Retina (tissue), 1 donor: ENCODE measurements around the gene SPEG.
"Not testable (repeated sequence)": the region's sequence is repeated elsewhere in the genome, so short reads cannot be mapped to it uniquely, and the experiment has no call there.

ENCODE experiments used
- DNase-seq: peaks from one replicate; pipeline ENCODE4 v3.0.0-alpha.2; 2016

Gene SPEG

DNA sequence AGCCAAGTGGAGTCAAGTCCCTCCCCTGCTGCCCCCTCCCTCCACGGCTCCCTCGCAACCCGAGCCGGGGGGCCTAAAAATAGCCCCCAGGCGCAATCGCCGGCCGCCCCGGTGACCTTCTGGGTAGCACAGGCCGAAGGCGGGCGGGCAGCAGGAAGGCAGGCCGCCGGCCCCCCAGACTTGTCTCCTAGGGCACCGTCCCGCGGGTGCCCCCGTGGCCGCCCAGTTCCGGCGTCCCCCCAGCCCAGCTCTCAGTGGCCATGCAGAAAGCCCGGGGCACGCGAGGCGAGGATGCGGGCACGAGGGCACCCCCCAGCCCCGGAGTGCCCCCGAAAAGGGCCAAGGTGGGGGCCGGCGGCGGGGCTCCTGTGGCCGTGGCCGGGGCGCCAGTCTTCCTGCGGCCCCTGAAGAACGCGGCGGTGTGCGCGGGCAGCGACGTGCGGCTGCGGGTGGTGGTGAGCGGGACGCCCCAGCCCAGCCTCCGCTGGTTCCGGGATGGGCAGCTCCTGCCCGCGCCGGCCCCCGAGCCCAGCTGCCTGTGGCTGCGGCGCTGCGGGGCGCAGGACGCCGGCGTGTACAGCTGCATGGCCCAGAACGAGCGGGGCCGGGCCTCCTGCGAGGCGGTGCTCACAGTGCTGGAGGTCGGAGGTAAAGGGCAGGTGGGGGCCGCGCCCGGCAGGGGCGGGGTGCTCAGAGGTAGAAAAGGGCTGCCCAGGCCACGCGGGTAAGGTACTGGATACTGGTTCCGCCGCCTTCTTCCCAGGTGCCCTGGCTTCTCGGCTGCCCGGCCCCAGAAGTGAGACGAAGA, at the start of gene SPEG:
TSS of gene SPEG (plus strand) at position 126 of the 808 bp plus-strand sequence. CDS start at position 261, 135 bp downstream.
- peak; percentile 65 for DNase-seq

- no peak for DNase-seq
Measured at GRCh38 chr2:219384859-219385258, 49.8 kb upstream of the SPEG start.

DNA sequence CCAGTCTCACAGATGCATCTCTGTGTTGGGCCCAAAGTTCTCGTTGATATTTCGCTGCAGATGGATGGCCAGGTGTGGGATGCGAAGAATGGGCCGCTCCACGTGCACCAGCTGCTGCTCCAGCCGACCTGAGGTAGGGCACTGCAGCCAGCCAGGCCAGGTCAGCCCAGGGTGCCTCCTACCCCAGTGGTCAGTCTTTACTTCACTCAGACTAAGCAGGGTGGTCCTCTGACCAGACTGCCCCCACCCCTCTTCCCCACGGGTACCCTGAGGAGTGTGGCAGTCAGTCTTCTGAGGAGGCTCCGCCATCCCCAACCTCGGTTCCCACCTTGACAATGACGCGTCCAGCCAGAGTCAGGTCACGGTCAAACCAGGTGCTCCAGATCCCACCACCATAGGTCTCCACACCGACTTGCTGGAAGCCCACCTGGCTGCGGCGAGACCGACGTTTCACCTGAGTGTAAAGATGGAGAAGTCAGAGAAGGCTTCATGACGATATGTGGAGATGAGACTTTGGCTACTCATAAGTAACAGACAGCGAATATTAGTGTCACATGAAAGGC, 48.6 kb upstream of the SPEG start:
- DNase-seq: no peak

DNA sequence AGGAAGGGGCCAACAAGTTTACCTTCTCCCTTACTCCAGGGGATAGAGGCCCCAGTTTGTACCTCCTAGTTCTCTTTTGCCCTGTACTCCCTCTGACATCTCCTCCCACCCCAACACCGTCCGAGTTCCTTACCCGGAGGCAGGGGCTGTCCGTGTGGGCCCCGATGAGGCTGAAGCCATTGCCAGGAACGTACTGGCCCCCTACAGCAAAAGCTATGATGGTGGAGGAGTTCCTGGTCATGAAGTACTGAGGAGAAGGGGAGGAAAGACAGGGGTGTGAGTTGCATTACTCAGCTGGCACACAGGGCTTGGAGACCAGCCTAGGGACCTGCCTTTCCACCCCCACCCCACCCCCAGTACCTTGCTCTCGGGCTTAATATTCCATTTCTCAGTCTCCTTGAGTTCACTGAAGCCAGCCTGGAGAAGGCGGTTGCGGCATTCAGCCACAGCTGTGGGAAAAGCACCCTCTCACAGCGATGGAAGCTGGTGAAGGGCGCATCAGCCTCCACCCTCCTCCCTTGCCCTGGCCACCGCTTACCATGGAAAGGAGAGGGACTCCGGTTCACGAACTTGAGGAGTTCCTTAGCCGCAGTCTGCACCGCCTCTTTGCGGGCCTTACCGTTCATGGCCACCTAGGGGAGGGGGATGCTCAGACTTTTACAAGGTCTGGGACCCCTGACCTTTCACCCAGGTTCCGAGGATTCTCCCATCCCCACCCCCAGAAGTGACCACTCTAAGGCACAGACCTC, 47.9 kb upstream of the SPEG start:
- DNase-seq: no peak

DNA sequence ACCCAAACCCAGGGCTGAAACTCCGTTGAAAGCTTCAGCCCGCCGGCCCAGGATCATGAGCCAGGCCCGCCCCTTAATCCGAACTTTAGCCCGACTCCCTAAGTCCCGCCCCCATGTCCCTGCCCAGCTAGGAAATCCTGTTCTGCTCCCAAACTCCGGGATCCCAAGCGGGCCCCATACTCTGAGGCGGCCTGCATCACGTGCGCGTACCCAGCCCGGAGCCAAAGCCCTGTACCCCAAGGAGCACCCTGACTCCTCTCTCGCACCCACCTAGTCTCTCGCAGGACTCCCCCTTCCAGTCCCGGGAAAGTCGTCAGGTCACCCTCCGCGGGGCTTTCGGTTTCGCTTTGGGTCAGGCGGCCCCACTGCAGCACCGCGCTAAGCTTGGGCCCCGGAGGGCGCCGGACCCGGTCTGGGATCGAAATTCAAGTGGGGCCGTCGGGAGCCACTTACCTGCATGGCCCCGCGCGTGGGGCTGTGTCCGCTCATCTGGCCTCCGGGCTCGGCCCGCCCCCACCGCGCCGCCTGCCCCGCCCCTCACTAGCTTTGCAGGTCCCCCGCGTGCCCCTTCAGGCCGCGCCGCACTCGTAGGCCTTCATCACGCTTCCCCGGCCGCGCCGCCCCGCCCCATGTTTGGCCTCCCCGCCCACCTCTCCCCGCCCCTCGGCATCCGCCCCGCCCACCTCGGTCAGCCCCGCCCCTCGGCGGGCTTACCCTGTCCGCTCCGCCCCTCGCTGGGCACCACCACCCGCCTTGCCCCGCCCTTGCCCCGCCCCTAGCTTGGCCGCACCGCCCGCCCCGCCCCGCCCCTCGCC, 47.1 kb upstream of the SPEG start, which contains the start of gene DNPEP:
TSS of gene DNPEP (minus strand) at position 607 of the 815 bp plus-strand sequence. CDS start at position 489, 118 bp downstream.
- DNase-seq: peak; percentile 85

GRCh38 chr2:219388121-219388906, 46.3 kb upstream of the SPEG start:
- DNase-seq: peak; percentile 90

DNA sequence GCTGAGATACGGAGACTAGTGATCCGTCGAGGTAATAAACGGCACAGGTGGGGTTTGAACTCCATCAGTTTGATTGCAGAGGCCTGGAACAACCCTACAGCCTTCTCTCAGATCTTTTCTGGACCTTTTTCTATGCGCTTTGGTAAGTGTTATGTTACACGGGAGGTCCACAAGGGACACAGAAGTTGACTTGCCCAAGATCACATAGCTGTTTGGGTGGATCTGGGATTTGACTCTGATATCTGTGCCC, 45.8 kb upstream of the SPEG start:
- DNase-seq: no peak

DNA sequence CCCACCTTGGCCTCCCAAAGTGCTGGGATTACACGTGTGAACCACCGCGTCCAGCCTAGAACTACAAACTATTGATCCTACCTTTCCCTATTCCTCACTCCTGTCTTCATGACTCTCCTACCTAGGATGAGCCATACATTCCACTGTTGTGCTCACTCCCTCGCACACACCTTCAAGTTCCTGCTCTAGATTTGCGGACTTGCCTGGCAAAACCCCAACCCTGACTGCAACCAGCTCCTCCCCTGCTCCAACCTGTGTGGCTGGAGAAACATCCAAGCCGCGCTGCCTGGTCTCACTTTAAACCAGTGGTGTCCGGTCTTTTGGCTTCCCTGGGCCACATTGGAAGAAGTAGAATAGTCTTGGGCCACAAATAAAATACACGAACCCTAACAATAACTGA, 41.9 kb upstream of the SPEG start:
- no peak for DNase-seq

DNA sequence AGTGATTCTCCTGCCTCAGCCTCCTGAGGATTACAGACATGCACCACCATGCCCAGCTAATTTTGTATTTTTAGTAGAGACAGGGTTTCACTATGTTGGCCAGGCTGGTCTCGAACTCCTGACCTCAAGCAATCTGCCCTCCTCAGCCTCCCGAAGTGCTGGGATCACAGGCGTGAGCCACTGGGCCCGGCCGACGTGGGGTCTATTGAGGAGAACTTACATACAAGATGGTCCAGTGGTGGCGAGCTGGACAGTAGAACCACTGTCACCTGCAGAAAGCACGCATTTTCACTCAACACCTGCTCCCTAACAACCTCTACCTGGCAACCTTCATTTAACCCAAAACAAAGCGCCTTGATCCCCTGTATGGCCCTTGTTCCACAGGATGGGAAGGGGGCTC, 39.6 kb upstream of the SPEG start:
- DNase-seq: not testable (repeated sequence)

GRCh38 chr2:219395609-219396008, 39.0 kb upstream of the SPEG start:
- no peak for DNase-seq

DNA sequence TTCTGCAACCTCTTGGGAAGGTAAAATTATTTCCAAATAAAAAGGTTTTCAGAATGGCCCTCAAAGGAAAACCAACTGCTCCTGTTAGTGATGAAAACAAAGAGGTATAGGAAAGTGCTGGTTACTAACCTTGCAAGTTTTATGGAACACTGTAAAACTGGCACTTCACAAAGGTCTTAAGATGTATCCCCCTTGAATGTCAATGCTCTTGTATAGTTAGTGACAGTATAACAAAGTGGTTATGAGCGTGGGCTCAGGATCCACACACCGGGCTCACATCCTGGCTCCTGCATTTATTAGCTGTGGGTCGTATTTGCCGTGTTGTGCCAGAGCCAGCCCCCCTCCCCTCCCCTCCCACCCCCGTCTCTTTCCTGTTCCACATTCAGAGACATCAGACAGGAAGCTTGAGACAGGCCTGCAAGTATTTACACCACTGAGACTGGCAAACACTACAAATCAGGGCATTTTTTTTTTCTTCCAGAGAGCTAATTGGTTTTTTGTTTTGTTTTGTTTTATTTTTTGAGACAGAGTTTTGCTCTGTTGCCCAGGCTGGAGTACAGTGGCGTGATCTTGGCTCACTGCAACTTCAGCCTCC, 37.7 kb upstream of the SPEG start:
- no peak for DNase-seq

DNA sequence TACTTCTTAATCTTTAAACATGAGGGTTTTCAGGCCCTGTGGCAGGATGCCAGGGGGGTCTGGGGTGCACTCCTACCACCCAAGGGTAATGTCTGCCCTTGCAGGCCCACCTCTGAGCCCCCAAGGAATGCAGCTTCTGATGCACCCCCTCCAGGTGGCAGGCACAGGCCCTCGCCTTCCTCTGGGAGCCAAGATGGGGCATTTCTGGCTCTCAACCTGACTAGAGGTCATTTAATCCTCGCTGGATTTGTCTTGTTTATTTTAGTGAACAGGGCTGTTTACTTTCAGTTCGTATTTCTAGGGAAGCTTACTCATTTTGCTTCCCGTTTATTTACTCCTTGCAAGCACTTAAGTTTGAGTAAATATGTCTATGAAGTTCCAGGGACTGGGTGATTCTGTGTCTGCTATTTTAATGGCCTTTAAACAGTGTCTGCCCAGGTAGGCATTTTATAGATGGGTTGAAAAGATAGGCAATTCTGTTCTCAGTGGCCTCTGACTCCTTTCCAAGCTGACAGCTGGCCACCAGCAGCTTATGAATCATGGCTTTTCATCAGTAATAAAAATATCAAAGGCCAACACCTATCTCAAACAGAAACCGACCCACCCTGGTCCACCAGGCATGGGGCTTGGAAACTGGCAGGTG, 35.8 kb upstream of the SPEG start:
- DNase-seq: no peak

DNA sequence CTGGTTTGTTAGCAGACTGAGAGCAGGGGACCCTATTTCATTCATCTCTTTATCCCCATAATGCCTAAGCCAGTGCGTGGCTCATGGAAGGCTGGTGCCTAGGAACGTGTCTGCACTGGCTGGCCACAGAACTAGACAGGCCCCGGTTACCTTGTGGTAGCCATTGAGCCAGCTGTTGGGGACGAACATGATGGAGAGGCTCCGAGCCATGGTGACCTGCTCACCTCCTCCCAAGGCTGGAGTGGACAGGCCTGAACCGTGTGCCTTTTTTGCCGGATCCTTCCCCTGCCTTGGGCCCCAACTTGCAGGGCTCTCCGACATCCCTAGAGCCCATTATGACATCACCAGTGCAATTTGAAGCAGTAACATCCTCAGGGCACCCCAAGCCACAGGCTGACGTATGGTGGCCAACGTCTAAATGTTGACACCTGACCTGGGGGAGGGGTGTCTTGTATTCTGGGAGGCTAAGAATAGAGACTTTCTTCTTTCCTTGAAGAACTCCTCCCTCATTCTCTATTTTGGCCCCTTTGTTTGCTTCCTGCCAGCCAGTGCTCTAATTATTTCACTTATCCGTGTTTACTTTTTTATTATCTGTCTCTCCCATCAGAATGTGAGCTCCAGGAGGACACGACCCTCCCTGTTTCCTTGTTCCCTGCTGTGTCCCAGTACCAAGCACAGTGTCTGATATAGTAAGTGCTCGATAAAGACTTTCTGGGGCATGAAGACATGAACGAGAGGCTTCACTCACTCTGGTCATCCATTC, 34.7 kb upstream of the SPEG start:
- DNase-seq: no peak

GRCh38 chr2:219400562-219400961, 34.1 kb upstream of the SPEG start:
- DNase-seq: peak; percentile 54

- no peak for DNase-seq
Measured at GRCh38 chr2:219401606-219402005, 33.0 kb upstream of the SPEG start.

GRCh38 chr2:219402665-219403515, 31.8 kb upstream of the SPEG start:
- peak; percentile 81 for DNase-seq

DNA sequence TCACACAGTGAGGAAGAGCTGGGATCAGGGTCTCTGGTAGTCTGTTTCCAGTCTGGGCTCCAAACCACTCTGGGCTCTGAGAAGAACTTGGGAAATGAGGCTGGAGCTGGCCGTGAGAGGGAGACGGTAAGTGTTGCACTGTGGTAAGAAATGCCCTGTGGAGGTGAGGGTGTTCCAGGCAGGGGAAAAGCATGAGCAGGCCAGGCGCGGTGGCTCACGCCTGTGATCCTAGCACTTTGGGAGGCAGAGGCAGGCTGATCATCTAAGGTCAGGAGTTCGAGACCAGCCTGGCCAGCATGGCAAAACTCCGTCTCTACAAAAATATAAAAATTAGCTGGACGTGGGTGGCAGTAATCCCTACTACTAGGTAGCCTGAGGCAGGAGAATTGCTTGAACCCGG, 30.8 kb upstream of the SPEG start:
- DNase-seq: no peak

GRCh38 chr2:219404291-219404910, 30.2 kb upstream of the SPEG start:
- DNase-seq: no peak

DNA sequence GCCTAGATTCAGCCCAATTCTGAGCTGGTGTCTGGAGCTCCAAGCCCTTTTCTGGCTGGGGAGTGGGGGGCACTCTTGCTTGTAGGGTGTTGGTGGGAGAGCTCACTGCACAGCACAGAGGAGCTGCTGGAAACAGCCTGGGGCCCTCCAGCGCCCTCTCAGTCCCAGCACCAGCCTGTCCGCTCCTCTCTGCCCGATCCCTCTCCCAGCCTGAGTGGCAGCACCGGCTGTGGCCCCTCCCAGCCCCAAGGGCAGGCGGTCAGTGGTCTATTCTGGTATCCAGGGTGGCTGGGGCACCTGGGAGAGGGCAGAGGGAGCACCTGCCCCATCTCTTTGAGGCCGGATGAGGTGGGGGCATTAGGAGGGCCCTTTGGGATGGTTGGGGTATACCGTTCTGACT, 29.7 kb upstream of the SPEG start:
- DNase-seq: no peak
